NK-92 treated with Interleukin-12 subunit alpha and Interleukin-12 subunit beta, amount 100 ng/mL, for 24 hours (cell line): ENCODE results near the gene LRIG3.
"Not testable (repeated sequence)": the region's sequence is repeated elsewhere in the genome, so short reads cannot be mapped to it uniquely, and the experiment has no call there.

Source experiments
- DNase-seq: peaks from one replicate; lab custom pipeline; 2025; lab: John Stamatoyannopoulos, UW

LRIG3 gene

GRCh38 chr12:58860056-58860787, 60.1 kb downstream of the LRIG3 start:
- DNase-seq = no peak

- DNase-seq = no peak
These were observed 62.3 kb downstream of the LRIG3 start for GRCh38 chr12:58858030-58858429.

GRCh38 chr12:58857206-58857605, 63.1 kb downstream of the LRIG3 start:
- not testable (repeated sequence) for DNase-seq

GRCh38 chr12:58855630-58856029, 64.7 kb downstream of the LRIG3 start:
- DNase-seq = not testable (repeated sequence)

GRCh38 chr12:58850826-58851225, 69.5 kb downstream of the LRIG3 start:
- DNase-seq = no peak

- no peak for DNase-seq
These were observed 72.3 kb downstream of the LRIG3 start for GRCh38 chr12:58847901-58848600.

- DNase-seq = no peak
These were observed 76.1 kb downstream of the LRIG3 start for GRCh38 chr12:58844161-58844560.

- DNase-seq = no peak
These were observed 79.1 kb downstream of the LRIG3 start for GRCh38 chr12:58841058-58841798.

- DNase-seq = no peak
These were observed 86.5 kb downstream of the LRIG3 start for GRCh38 chr12:58833853-58834252.

GRCh38 chr12:58832920-58833319, 87.4 kb downstream of the LRIG3 start:
- DNase-seq = no peak
